Adrenal gland (tissue), 5 donors: ENCODE data around the gene SRC.

Source experiments
- CTCF ChIP-seq, 6 experiments: fragments of 450-650 bp in 4 of 6; fragments of 200-600 bp in 2 of 6; sonication (generic) in 1 of 6; IDR thresholded peaks; 1 replicate in 5 of 6; 2 replicates in 1 of 6; pipeline versions ENCODE4 v1.5.1 to v1.8.0; 2016 to 2021; ENCODE audit warnings: antibody characterized with exemption in 6 of 6, mild to moderate bottlenecking in 2 of 6, moderate library complexity in 1 of 6
- POLR2A ChIP-seq, 2 donors: fragments of 450-650 bp; IDR thresholded peaks; one replicate each; pipeline ENCODE4 v1.6.1; 2017; ENCODE audit warnings: antibody characterized with exemption in 2 of 2, mild to moderate bottlenecking in 2 of 2, moderate library complexity in 1 of 2
- donor health status: DM: no; HTN: no; CAD: no.

DNA sequence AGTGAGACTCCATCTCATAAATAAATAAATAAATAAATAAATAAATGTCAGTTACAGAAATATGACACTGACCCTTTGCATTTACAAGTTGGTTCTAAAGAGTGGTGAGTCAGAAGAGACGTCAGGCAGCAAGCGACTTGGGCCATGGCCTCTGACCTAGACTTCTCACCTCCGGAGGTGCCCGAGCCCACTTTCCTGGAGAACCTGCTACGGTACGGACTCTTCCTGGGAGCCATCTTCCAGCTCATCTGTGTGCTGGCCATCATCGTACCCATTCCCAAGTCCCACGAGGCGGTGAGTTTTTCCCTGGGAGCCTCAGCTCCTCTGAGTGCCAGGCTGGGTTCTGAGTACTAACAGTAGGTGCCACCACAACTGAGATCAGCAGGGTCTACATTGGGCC is 44.8 kb upstream of the SRC start:
- TF ChIP-seq CTCF (IDR thresholded peaks at IDR 0.05) (no peak), POLR2A (IDR thresholded peaks at IDR 0.05) (no peak)
